ENCODE data around the gene CFD.

CFD gene

GRCh38 chr19:855142-855541 is 4.3 kb upstream of the CFD start:
- Histone ChIP-seq H3K27me3 (ENCODE audit: low read length) (no peaks in the 10 kb centered on the region), H2AFZ (ENCODE audit: low read depth, low read length, severe bottlenecking) (no peak overlapping the region), H4K20me1 (ENCODE audit: low read depth, low read length) (no peaks in the 10 kb centered on the region)

GRCh38 chr19:855566-856120 is 3.8 kb upstream of the CFD start:
- Histone ChIP-seq H4K20me1 (ENCODE audit: low read depth, low read length) (no peaks in the 10 kb centered on the region), H3K9me2 (replicated peaks; ENCODE audit: insufficient read depth, low read length) (no peaks in the 10 kb centered on the region), H3K9ac (ENCODE audit: low read length) (no peak overlapping the region), H3K79me2 (ENCODE audit: insufficient read depth, low read length) (no peaks in the 10 kb centered on the region), H3F3A (ENCODE audit: insufficient read depth) (no peaks in the 10 kb centered on the region), H3K27me3 (ENCODE audit: low read length) (no peaks in the 10 kb centered on the region), H3K9me3 (ENCODE audit: insufficient read depth, low read length) (no peaks in the 10 kb centered on the region), H3K36me3 (ENCODE audit: low read length) (no peaks in the 10 kb centered on the region), H3K27ac (ENCODE audit: low read depth, low read length) (no peak overlapping the region), H2AFZ (ENCODE audit: low read depth, low read length, severe bottlenecking) (no peak overlapping the region), H3K4me2 (ENCODE audit: low read depth, low read length, poor library complexity, severe bottlenecking) (no peak overlapping the region), H3K4me3 (ENCODE audit: insufficient read depth, low read length, poor library complexity, severe bottlenecking) (no peak overlapping the region)
- no peak for TF ChIP-seq EZH2phosphoT487 (conservative IDR thresholded peaks at IDR 0.05; ENCODE audit: low read length)
- no peak for TF ChIP-seq CTCF (IDR thresholded peaks at IDR 0.05; ENCODE audit: insufficient read depth, low read length, poor library complexity, severe bottlenecking)

More at GRCh38 chr19:855142-855541, 4.3 kb upstream of the CFD start:
- Histone ChIP-seq H3K4me2 (ENCODE audit: low read depth, low read length, poor library complexity, severe bottlenecking) (no peak overlapping the region), H3K4me3 (ENCODE audit: insufficient read depth, low read length, poor library complexity, severe bottlenecking) (no peak overlapping the region), H3K9me2 (replicated peaks; ENCODE audit: insufficient read depth, low read length) (no peaks in the 10 kb centered on the region), H3K9ac (ENCODE audit: low read length) (no peak overlapping the region), H3F3A (ENCODE audit: insufficient read depth) (no peaks in the 10 kb centered on the region), H3K27ac (ENCODE audit: low read depth, low read length) (no peak overlapping the region), H3K36me3 (ENCODE audit: low read length) (no peaks in the 10 kb centered on the region), H3K9me3 (ENCODE audit: insufficient read depth, low read length) (no peaks in the 10 kb centered on the region), H3K79me2 (ENCODE audit: insufficient read depth, low read length) (no peaks in the 10 kb centered on the region)
- TF ChIP-seq CTCF (IDR thresholded peaks at IDR 0.05; ENCODE audit: insufficient read depth, low read length, poor library complexity, severe bottlenecking), result no peak
- no peak for TF ChIP-seq EZH2phosphoT487 (conservative IDR thresholded peaks at IDR 0.05; ENCODE audit: low read length)

- no peak overlapping the region for H2AFZ ChIP-seq (ENCODE audit: low read depth, low read length, severe bottlenecking)
- H3K36me3 ChIP-seq (ENCODE audit: low read length), result no peaks in the 10 kb centered on the region
- H3K79me2 ChIP-seq (ENCODE audit: insufficient read depth, low read length), result no peaks in the 10 kb centered on the region
- no peaks in the 10 kb centered on the region for H3F3A ChIP-seq (ENCODE audit: insufficient read depth)
- H3K27me3 ChIP-seq (ENCODE audit: low read length), result no peaks in the 10 kb centered on the region
- no peak overlapping the region for H3K4me3 ChIP-seq (ENCODE audit: insufficient read depth, low read length, poor library complexity, severe bottlenecking)
- H3K9me2 ChIP-seq (replicated peaks; ENCODE audit: insufficient read depth, low read length), result no peaks in the 10 kb centered on the region
- no peak overlapping the region for H3K4me2 ChIP-seq (ENCODE audit: low read depth, low read length, poor library complexity, severe bottlenecking)
- H3K9me3 ChIP-seq (ENCODE audit: insufficient read depth, low read length), result no peaks in the 10 kb centered on the region
- H3K9ac ChIP-seq (ENCODE audit: low read length), result no peak overlapping the region
- H3K27ac ChIP-seq (ENCODE audit: low read depth, low read length), result no peak overlapping the region
- no peaks in the 10 kb centered on the region for H4K20me1 ChIP-seq (ENCODE audit: low read depth, low read length)
- TF ChIP-seq EZH2phosphoT487 (conservative IDR thresholded peaks at IDR 0.05; ENCODE audit: low read length) (no peak), CTCF (IDR thresholded peaks at IDR 0.05; ENCODE audit: insufficient read depth, low read length, poor library complexity, severe bottlenecking) (no peak)
Observed at GRCh38 chr19:858284-858683, 1.2 kb upstream of the CFD start.
